PFSK-1 (cell line): ENCODE data around the gene INAVA.

Experiments used
- FOXP2 ChIP-seq: optimal IDR thresholded peaks from 2 replicates; pipeline ENCODE3; 2011; ENCODE audit warnings: borderline replicate concordance, control low read depth, inconsistent platforms; ENCODE audit not compliant: insufficient read depth; ENCODE audit errors: extremely low read length, extremely low read depth
- POLR2AphosphoS5 ChIP-seq: IDR thresholded peaks from 2 replicates; pipeline ENCODE4 v1.6.1; 2012; ENCODE audit warnings: low read depth, mild to moderate bottlenecking, control low read depth, low read length, moderate library complexity
- SIN3A ChIP-seq: IDR thresholded peaks from 2 replicates; pipeline ENCODE4 v1.6.1; 2012; ENCODE audit warnings: mild to moderate bottlenecking, low read length, moderate library complexity, borderline replicate concordance; ENCODE audit not compliant: insufficient read depth
- TAF1 ChIP-seq: IDR thresholded peaks from 2 replicates; pipeline ENCODE4 v1.6.1; 2012; ENCODE audit warnings: low read length, control low read depth, borderline replicate concordance; ENCODE audit not compliant: insufficient read depth
- TF ChIP-seq, protein P1 (sequence below), 2 experiments: IDR thresholded peaks; 2 replicates each; pipeline versions ENCODE4 v1.6.1 to v1.8.0; 2011 to 2012; ENCODE audit warnings: low read depth in 2 of 2, low read length in 2 of 2, control low read depth in 1 of 2, inconsistent platforms in 1 of 2, mild to moderate bottlenecking in 1 of 2, moderate library complexity in 1 of 2; ENCODE audit not compliant: insufficient read depth in 1 of 2

The INAVA gene

DNA sequence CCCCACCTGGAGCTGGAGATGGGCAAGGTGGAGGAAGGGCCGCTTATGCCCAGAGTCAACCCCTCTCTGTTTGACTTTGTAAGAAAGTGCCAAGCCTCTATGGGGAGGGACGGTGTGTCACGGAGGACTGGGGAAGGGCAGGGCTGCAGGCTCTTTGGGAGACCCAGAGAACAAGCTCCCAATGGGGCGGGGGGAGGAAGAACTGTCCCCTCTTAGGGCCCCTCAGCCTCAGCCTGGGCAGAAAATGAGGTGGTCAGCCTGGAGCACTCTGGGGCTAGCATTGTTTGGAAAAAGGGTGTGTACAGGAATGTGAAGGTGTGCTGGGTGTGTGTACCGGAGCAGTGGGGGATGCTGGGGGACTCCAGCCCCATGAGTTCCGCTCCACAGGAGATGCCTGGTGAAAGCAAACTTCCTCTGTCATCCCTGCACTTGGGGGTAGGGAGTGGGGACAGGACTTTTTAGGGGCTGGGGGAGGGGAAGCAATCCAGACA is 1.2 kb upstream of the INAVA start:
- TF ChIP-seq, protein P1, sequence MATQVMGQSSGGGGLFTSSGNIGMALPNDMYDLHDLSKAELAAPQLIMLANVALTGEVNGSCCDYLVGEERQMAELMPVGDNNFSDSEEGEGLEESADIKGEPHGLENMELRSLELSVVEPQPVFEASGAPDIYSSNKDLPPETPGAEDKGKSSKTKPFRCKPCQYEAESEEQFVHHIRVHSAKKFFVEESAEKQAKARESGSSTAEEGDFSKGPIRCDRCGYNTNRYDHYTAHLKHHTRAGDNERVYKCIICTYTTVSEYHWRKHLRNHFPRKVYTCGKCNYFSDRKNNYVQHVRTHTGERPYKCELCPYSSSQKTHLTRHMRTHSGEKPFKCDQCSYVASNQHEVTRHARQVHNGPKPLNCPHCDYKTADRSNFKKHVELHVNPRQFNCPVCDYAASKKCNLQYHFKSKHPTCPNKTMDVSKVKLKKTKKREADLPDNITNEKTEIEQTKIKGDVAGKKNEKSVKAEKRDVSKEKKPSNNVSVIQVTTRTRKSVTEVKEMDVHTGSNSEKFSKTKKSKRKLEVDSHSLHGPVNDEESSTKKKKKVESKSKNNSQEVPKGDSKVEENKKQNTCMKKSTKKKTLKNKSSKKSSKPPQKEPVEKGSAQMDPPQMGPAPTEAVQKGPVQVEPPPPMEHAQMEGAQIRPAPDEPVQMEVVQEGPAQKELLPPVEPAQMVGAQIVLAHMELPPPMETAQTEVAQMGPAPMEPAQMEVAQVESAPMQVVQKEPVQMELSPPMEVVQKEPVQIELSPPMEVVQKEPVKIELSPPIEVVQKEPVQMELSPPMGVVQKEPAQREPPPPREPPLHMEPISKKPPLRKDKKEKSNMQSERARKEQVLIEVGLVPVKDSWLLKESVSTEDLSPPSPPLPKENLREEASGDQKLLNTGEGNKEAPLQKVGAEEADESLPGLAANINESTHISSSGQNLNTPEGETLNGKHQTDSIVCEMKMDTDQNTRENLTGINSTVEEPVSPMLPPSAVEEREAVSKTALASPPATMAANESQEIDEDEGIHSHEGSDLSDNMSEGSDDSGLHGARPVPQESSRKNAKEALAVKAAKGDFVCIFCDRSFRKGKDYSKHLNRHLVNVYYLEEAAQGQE (IDR thresholded peaks at IDR 0.05; ENCODE audit: insufficient read depth in 1 of 2, low read depth in 2 of 2, low read length in 2 of 2): no peak
- TF ChIP-seq TAF1 (no peak), FOXP2 (no peak), SIN3A (no peak), POLR2AphosphoS5 (no peak)

DNA sequence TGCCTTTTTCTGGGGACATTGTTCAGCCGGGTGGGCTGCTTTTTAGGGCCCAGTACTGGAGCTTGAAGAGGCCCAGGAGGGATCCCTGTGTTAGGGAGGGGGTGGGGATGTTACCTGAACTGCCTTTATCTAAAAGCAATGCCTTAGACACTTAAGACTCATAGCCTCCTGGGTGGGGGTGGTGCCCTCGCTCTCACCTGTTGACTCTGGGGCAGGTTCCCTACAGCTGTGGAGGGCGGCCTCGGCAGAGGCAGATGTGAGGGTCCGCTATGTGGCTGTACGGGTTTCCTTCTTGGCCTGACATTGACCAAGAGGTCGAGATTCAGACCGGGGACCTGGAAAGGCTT is 716 bp downstream of the INAVA start:
- no peak for TF ChIP-seq SIN3A
- no peak for TF ChIP-seq FOXP2
- TF ChIP-seq TAF1: no peak
- TF ChIP-seq POLR2AphosphoS5: no peak
- TF ChIP-seq, protein P1 (IDR thresholded peaks at IDR 0.05; ENCODE audit: insufficient read depth in 1 of 2, low read depth in 2 of 2, low read length in 2 of 2): no peak

DNA sequence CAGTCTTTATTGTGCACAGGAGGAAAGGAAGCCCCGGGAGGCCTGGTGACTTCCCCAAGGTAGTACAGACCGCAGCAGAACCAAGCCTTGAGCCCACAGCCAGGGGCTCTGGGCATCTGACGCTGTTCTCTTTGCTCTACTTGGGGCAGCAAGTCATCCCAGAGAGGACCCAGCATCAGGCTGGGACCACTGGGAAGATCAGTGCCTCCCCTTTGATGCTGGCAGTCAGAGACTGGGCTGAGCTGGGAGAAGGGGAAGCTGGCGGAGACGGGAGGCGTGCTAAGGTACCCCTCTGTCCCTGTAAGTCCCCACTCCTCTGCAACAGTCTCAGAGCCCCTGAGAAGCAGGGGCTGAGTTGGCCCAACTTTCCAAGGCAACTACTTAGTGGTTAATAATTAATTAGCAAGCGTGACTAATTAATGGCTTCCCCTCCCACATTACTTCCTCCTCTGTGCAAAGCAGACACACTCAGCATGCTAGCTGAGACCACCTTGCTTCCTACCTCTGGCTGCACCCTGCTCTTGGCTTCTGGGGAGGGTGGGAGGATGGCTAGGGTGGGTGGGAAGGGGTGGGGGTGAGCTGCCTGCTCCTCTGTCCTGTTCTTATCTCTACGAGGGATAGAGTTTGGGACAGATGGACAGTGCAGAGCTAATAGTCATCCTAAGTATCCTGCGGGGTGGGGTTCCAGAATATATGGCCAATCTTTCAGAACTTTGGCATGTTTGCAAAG is 1.3 kb downstream of the INAVA start:
- TF ChIP-seq FOXP2 (no peak), SIN3A (no peak), TAF1 (no peak), POLR2AphosphoS5 (no peak)
- TF ChIP-seq, protein P1 (IDR thresholded peaks at IDR 0.05; ENCODE audit: insufficient read depth in 1 of 2, low read depth in 2 of 2, low read length in 2 of 2): no peak

GRCh38 chr1:200896531-200897196 is 2.0 kb downstream of the INAVA start:
- TF ChIP-seq SIN3A (no peak), TAF1 (no peak), POLR2AphosphoS5 (no peak), FOXP2 (no peak)
- TF ChIP-seq, protein P1 (IDR thresholded peaks at IDR 0.05; ENCODE audit: insufficient read depth in 1 of 2, low read depth in 2 of 2, low read length in 2 of 2): no peak
